ENCODE data around the gene MTREX. TPM values are rescaled to one million over a fixed set of nuclear protein-coding genes. Genes with fewer than 3 reads are reported as not detected.
"Not testable (repeated sequence)": the region's sequence is repeated elsewhere in the genome, so short reads cannot be mapped to it uniquely, and the experiment has no call there.

MTREX gene
- total and polyA plus RNA-seq, 2 donors (not counting 1 experiment from before 2014, with no cell fraction given), result 7.9 to 94.0 TPM

DNA sequence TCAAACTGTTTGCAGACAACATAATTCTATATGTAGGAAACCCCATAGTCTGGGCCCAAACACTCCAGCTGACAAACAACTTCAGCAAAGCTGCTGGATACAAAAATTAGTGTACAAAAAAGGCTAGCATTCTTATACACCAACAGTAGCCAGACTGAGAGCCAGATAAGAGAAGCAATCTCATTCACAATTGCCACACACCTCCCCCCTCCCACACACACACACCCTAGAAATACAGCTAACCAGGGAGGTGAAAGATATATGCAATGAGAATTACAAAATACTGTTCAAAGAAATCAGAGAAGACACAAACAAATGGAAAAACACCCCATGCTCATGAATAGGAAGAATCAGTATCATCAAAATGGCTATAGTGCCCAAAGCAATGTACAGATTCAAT, 9.0 kb downstream of the MTREX start:
- no peak for TF ChIP-seq EZH2 (IDR thresholded peaks at IDR 0.05; ENCODE audit: borderline replicate concordance, insufficient read depth, low read depth, low read length, poor library complexity, severe bottlenecking)
- TF ChIP-seq, protein P1, sequence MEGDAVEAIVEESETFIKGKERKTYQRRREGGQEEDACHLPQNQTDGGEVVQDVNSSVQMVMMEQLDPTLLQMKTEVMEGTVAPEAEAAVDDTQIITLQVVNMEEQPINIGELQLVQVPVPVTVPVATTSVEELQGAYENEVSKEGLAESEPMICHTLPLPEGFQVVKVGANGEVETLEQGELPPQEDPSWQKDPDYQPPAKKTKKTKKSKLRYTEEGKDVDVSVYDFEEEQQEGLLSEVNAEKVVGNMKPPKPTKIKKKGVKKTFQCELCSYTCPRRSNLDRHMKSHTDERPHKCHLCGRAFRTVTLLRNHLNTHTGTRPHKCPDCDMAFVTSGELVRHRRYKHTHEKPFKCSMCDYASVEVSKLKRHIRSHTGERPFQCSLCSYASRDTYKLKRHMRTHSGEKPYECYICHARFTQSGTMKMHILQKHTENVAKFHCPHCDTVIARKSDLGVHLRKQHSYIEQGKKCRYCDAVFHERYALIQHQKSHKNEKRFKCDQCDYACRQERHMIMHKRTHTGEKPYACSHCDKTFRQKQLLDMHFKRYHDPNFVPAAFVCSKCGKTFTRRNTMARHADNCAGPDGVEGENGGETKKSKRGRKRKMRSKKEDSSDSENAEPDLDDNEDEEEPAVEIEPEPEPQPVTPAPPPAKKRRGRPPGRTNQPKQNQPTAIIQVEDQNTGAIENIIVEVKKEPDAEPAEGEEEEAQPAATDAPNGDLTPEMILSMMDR (IDR thresholded peaks at IDR 0.05), result no peak
- Histone ChIP-seq H3K4me2 (replicated peaks; ENCODE audit: low read depth, low read length, poor library complexity, severe bottlenecking) (no peak overlapping the region), H3K79me2 (ENCODE audit: control insufficient read depth, insufficient read depth, low read length) (peaks cover 94% of the 10 kb centered on the region), H2AFZ (ENCODE audit: insufficient read depth, low read depth, low read length, poor library complexity, severe bottlenecking) (no peak overlapping the region), H3K4me1 (ENCODE audit: control insufficient read depth in 2 of 2, insufficient read depth in 2 of 2, low read length in 2 of 2) (peaks cover 11 to 16% of the 10 kb centered on the region in 2 donors), H3K27ac (ENCODE audit: low read length in 2 of 2) (no peak overlapping the region), H4K20me1 (ENCODE audit: control insufficient read depth, insufficient read depth, low read length, poor library complexity, severe bottlenecking) (peaks cover 61% of the 10 kb centered on the region), H3K36me3 (replicated peaks in 1 of 2; ENCODE audit: control extremely low read depth in 1 of 2, control insufficient read depth in 1 of 2, extremely low read depth in 1 of 2, insufficient read depth in 2 of 2, low read length in 1 of 2) (peaks cover 0 to 2% of the 10 kb centered on the region in 2 experiments), H3K9me3 (ENCODE audit: control extremely low read depth in 1 of 3, control insufficient read depth in 2 of 3, insufficient read depth in 1 of 3, low read length in 2 of 3) (no peaks in the 10 kb centered on the region), H3K27me3 (replicated peaks in 1 of 4; ENCODE audit: control extremely low read depth in 1 of 4, control insufficient read depth in 3 of 4, insufficient read depth in 4 of 4, low read length in 3 of 4) (no peaks in the 10 kb centered on the region), H3K9ac (ENCODE audit: low read length) (no peak overlapping the region), H3K4me3 (ENCODE audit: control extremely low read depth in 1 of 5, extremely low read depth in 1 of 5, insufficient read depth in 1 of 5, low read depth in 2 of 5, low read length in 4 of 5) (no peak overlapping the region)
- intact Hi-C loops (cut with micrococcal nuclease), result no loop called here
- Mint-ChIP-seq H3K4me3 (no peak overlapping the region), H3K4me1 (peaks cover 52% of the 10 kb centered on the region), H3K27ac (no peak overlapping the region), H3K27me3 (no peaks in the 10 kb centered on the region), H3K9me3 (ENCODE audit: insufficient read depth) (no peaks in the 10 kb centered on the region)
- POLR2A ChIA-PET, result no interaction called here
- CTCF ChIA-PET, result interaction anchor here (0.6 kb wide), 1 partner anchor 1597 kb away, joined by 3 read pairs; no protein-coding TSS in a partner anchor
- DNase-seq (no peak), ATAC-seq (ENCODE audit: low read depth) (no peak)

DNA sequence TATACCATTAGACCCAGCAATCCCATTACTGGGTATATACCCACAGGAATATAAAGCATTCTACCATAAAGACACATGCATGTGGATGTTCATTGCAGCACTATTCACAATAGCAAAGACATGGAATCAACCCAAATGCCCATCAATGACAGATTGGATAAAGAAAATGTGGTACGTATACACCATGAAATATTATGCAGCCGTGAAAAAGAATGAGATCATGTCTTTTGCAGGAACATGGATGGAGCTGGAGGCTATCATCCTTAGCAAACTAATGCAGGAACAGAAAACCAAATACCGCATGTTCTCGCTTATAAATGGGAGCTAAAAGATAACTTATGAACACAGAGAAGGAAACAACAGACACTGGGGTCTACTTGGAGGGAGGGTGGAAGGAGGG, 10.4 kb downstream of the MTREX start:
- H3K4me3 Mint-ChIP-seq; H3K27me3 Mint-ChIP-seq; H3K27ac ChIP-seq (ENCODE audit: low read length in 2 of 2); H3K4me3 ChIP-seq (ENCODE audit: control extremely low read depth in 1 of 5, extremely low read depth in 1 of 5, insufficient read depth in 1 of 5, low read depth in 2 of 5, low read length in 4 of 5); ATAC-seq (ENCODE audit: low read depth); H2AFZ ChIP-seq (ENCODE audit: insufficient read depth, low read depth, low read length, poor library complexity, severe bottlenecking); H3K36me3 ChIP-seq (replicated peaks in 1 of 2; ENCODE audit: control extremely low read depth in 1 of 2, control insufficient read depth in 1 of 2, extremely low read depth in 1 of 2, insufficient read depth in 2 of 2, low read length in 1 of 2); H3K9ac ChIP-seq (ENCODE audit: low read length); CTCF ChIA-PET; H3K9me3 Mint-ChIP-seq (ENCODE audit: insufficient read depth); DNase-seq; H3K27me3 ChIP-seq (replicated peaks in 1 of 4; ENCODE audit: control extremely low read depth in 1 of 4, control insufficient read depth in 3 of 4, insufficient read depth in 4 of 4, low read length in 3 of 4); H3K9me3 ChIP-seq (ENCODE audit: control extremely low read depth in 1 of 3, control insufficient read depth in 2 of 3, insufficient read depth in 1 of 3, low read length in 2 of 3); POLR2A ChIA-PET; H3K4me2 ChIP-seq (replicated peaks; ENCODE audit: low read depth, low read length, poor library complexity, severe bottlenecking); intact Hi-C loops (cut with micrococcal nuclease): not testable (repeated sequence)
- H3K79me2 ChIP-seq (ENCODE audit: control insufficient read depth, insufficient read depth, low read length), result peaks cover 84% of the 10 kb centered on the region
- H4K20me1 ChIP-seq (ENCODE audit: control insufficient read depth, insufficient read depth, low read length, poor library complexity, severe bottlenecking), result peaks cover 52% of the 10 kb centered on the region
- H3K4me1 Mint-ChIP-seq, result peaks cover 44% of the 10 kb centered on the region
- H3K27ac Mint-ChIP-seq, result peak overlapping the region; percentile 42
- no CpG with 5 or more reads among the region's 4 CpGs for WGBS (ENCODE audit: insufficient coverage)
- H3K4me1 ChIP-seq (ENCODE audit: control insufficient read depth in 2 of 2, insufficient read depth in 2 of 2, low read length in 2 of 2), result peaks cover 11 to 13% of the 10 kb centered on the region in 2 donors

Data from B cell (primary cell).